CD4-positive, CD25-positive, alpha-beta regulatory T cell (primary cell): Measurements from ENCODE around the gene L3MBTL2. TPM values are rescaled to one million over a fixed set of nuclear protein-coding genes. Genes with fewer than 3 reads are reported as not detected.
A peak's percentile ranks its signal among the peaks of the same experiment; 100 is the strongest.

Experiments
- ATAC-seq, 2 donors: fragments of 150-1000 bp; cut with Tn5 transposase; one replicate each; pipeline ENCODE4 v1.10.0; 2021; ENCODE audit warnings: low read depth in 2 of 2, moderate number of reproducible peaks in 2 of 2, moderate library complexity in 1 of 2
- DNase-seq, 3 donors: peaks; one replicate each; pipeline versions ENCODE4 v3.0.0 to v3.0.0-alpha.2; 2012 to 2022; ENCODE audit warnings: mixed read lengths in 1 of 3
- H3K27ac ChIP-seq: one replicate; pipeline ENCODE4 v1.7.0; 2013; ENCODE audit warnings: mild to moderate bottlenecking, low read length; ENCODE audit not compliant: insufficient read depth, poor library complexity, severe bottlenecking
- H3K27me3 ChIP-seq: one replicate; pipeline ENCODE4 v1.7.0; 2013; ENCODE audit warnings: low read length; ENCODE audit not compliant: control insufficient read depth, insufficient read depth
- H3K36me3 ChIP-seq: one replicate; pipeline ENCODE4 v1.7.0; 2013; ENCODE audit warnings: mild to moderate bottlenecking, low read length, moderate library complexity; ENCODE audit not compliant: control insufficient read depth, insufficient read depth
- H3K4me1 ChIP-seq: 2 replicates; pipeline ENCODE4 v1.7.0; 2013; ENCODE audit warnings: mild to moderate bottlenecking, low read length; ENCODE audit not compliant: insufficient read depth, control insufficient read depth, poor library complexity, severe bottlenecking
- H3K4me3 ChIP-seq: one replicate; pipeline ENCODE4 v1.7.0; 2013; ENCODE audit warnings: low read depth, mild to moderate bottlenecking, low read length, moderate library complexity
- H3K9me3 ChIP-seq, 2 experiments: 1 replicate in 1 of 2; 2 replicates in 1 of 2; pipeline ENCODE4 v1.7.0; 2013; ENCODE audit warnings: low read length in 2 of 2, mild to moderate bottlenecking in 1 of 2, moderate library complexity in 1 of 2; ENCODE audit not compliant: control insufficient read depth in 2 of 2
- H3K27ac Mint-ChIP-seq, 3 donors: one replicate each; pipeline ENCODE4 v1.8.0; 2020 to 2022; ENCODE audit warnings: mild to moderate bottlenecking in 3 of 3, mixed read lengths in 3 of 3, moderate library complexity in 2 of 3
- H3K27me3 Mint-ChIP-seq: one replicate; pipeline ENCODE4 v1.8.0; 2022; ENCODE audit warnings: mild to moderate bottlenecking, mixed read lengths
- H3K36me3 Mint-ChIP-seq: one replicate; pipeline ENCODE4 v1.8.0; 2020; ENCODE audit warnings: mixed read lengths
- H3K4me1 Mint-ChIP-seq, 4 donors: one replicate each; pipeline ENCODE4 v1.8.0; 2020 to 2022; ENCODE audit warnings: mixed read lengths in 4 of 4, mild to moderate bottlenecking in 1 of 4
- H3K4me3 Mint-ChIP-seq, 4 donors: one replicate each; pipeline ENCODE4 v1.8.0; 2020 to 2022; ENCODE audit warnings: mild to moderate bottlenecking in 4 of 4, mixed read lengths in 4 of 4, moderate library complexity in 3 of 4
- H3K9me3 Mint-ChIP-seq, 7 donors: one replicate each; pipeline ENCODE4 v1.8.0; 2020 to 2022; ENCODE audit warnings: mixed read lengths in 7 of 7, mild to moderate bottlenecking in 3 of 7, moderate library complexity in 2 of 7
- polyA plus RNA-seq, 4 donors: library from polyadenylated mRNA; unstranded; fragments of 300-500 nt; fragmentation: Illumina TruSeq; gene quantifications; one replicate each; pipeline ENCODE4 v1.2.3, GENCODE V29; 2021
- total RNA-seq: library from RNA; stranded (reverse); gene quantifications from one replicate; pipeline ENCODE4 v1.2.3, GENCODE V29; 2022

The L3MBTL2 gene
- total and polyA plus RNA-seq, 5 donors from 2014 or later = 26.9 to 35.0 (median 30.4) TPM

- Histone ChIP-seq H3K27ac (no peak overlapping the region), H3K4me1 (peaks cover 19% of the 10 kb centered on the region), H3K9me3 (no peaks in the 10 kb centered on the region), H3K4me3 (peak overlapping the region; percentile 86), H3K36me3 (no peaks in the 10 kb centered on the region), H3K27me3 (no peaks in the 10 kb centered on the region)
- peaks cover 0 to 1% (median 0%) of the 10 kb centered on the region in 7 donors for H3K9me3 Mint-ChIP-seq
- H3K27ac Mint-ChIP-seq = peak overlapping the region in 2 of 3 donors; percentile 56 to 58
- H3K27me3 Mint-ChIP-seq = peaks cover 16% of the 10 kb centered on the region
- DNase-seq = peak; percentile 72 to 80 (median 74)
- ATAC-seq = peak; percentile 88 to 89
- H3K36me3 Mint-ChIP-seq = no peaks in the 10 kb centered on the region
- H3K4me3 Mint-ChIP-seq = peak overlapping the region; percentile 87 to 94 (median 91)
- peaks cover 3 to 20% (median 11%) of the 10 kb centered on the region in 4 donors for H3K4me1 Mint-ChIP-seq
Observed at GRCh38 chr22:41197038-41197972, 7.8 kb upstream of the L3MBTL2 start.

- H3K36me3 ChIP-seq = no peaks in the 10 kb centered on the region
- no peak overlapping the region for H3K27ac ChIP-seq
- peaks cover under 1% of the 10 kb centered on the region for H3K27me3 ChIP-seq
- Mint-ChIP-seq H3K27ac (peak overlapping the region in 2 of 3 donors; percentile 56 to 58), H3K9me3 (peaks cover 0 to 1% (median 0%) of the 10 kb centered on the region in 7 donors), H3K4me1 (peaks cover 3 to 19% (median 11%) of the 10 kb centered on the region in 4 donors), H3K36me3 (no peaks in the 10 kb centered on the region), H3K4me3 (peak overlapping the region; percentile 87 to 94 (median 91)), H3K27me3 (peaks cover 13% of the 10 kb centered on the region)
- H3K9me3 ChIP-seq = no peaks in the 10 kb centered on the region
- peak in 1 of 2 donors; percentile 27 for ATAC-seq
- DNase-seq = peak; percentile 21 to 56 (median 36)
- H3K4me3 ChIP-seq = peak overlapping the region; percentile 86
- peaks cover 19% of the 10 kb centered on the region for H3K4me1 ChIP-seq
Observed at GRCh38 chr22:41198027-41198580, 7.0 kb upstream of the L3MBTL2 start.

- DNase-seq = no peak
- Mint-ChIP-seq H3K4me1 (peaks cover 8 to 33% (median 22%) of the 10 kb centered on the region in 4 donors), H3K27ac (no peak overlapping the region), H3K36me3 (no peaks in the 10 kb centered on the region), H3K9me3 (peaks cover 0 to 3% (median 0%) of the 10 kb centered on the region in 7 donors), H3K4me3 (peak overlapping the region in 1 of 4 donors; percentile 47), H3K27me3 (peaks cover 11% of the 10 kb centered on the region)
- Histone ChIP-seq H3K4me1 (peaks cover 31% of the 10 kb centered on the region), H3K27me3 (peaks cover 2% of the 10 kb centered on the region), H3K27ac (no peak overlapping the region), H3K4me3 (no peak overlapping the region), H3K36me3 (no peaks in the 10 kb centered on the region), H3K9me3 (no peaks in the 10 kb centered on the region)
- no peak for ATAC-seq
Observed at GRCh38 chr22:41201141-41201540, 4.0 kb upstream of the L3MBTL2 start.

GRCh38 chr22:41203118-41203517, 2.0 kb upstream of the L3MBTL2 start:
- Mint-ChIP-seq H3K27ac (no peak overlapping the region), H3K9me3 (peaks cover 0 to 3% (median 0%) of the 10 kb centered on the region in 7 donors)
- no peak for ATAC-seq

GRCh38 chr22:41204066-41204465, 1.0 kb upstream of the L3MBTL2 start:
- Mint-ChIP-seq H3K36me3 (no peaks in the 10 kb centered on the region), H3K9me3 (peaks cover 0 to 3% (median 0%) of the 10 kb centered on the region in 7 donors), H3K4me3 (peak overlapping the region in 2 of 4 donors; percentile 65 to 70), H3K27ac (no peak overlapping the region), H3K4me1 (peaks cover 0 to 43% (median 21%) of the 10 kb centered on the region in 4 donors), H3K27me3 (peaks cover 11% of the 10 kb centered on the region)
- Histone ChIP-seq H3K4me1 (peaks cover 14% of the 10 kb centered on the region), H3K36me3 (no peaks in the 10 kb centered on the region), H3K27me3 (peaks cover 2% of the 10 kb centered on the region), H3K9me3 (no peaks in the 10 kb centered on the region), H3K4me3 (no peak overlapping the region), H3K27ac (no peak overlapping the region)
- ATAC-seq (no peak), DNase-seq (no peak)

More at GRCh38 chr22:41203118-41203517, 2.0 kb upstream of the L3MBTL2 start:
- Mint-ChIP-seq H3K27me3 (peaks cover 11% of the 10 kb centered on the region), H3K36me3 (no peaks in the 10 kb centered on the region), H3K4me3 (no peak overlapping the region), H3K4me1 (peaks cover 3 to 41% (median 22%) of the 10 kb centered on the region in 4 donors)
- Histone ChIP-seq H3K27ac (no peak overlapping the region), H3K36me3 (no peaks in the 10 kb centered on the region), H3K9me3 (no peaks in the 10 kb centered on the region), H3K4me3 (no peak overlapping the region), H3K27me3 (peaks cover 2% of the 10 kb centered on the region), H3K4me1 (peaks cover 20% of the 10 kb centered on the region)
- DNase-seq = no peak

- DNase-seq (no peak), ATAC-seq (no peak)
- H3K9me3 Mint-ChIP-seq = peaks cover 0 to 3% (median 0%) of the 10 kb centered on the region in 7 donors
- peaks cover 10% of the 10 kb centered on the region for H3K36me3 Mint-ChIP-seq
- Histone ChIP-seq H3K36me3 (peaks cover 14% of the 10 kb centered on the region), H3K9me3 (no peaks in the 10 kb centered on the region), H3K27ac (no peak overlapping the region), H3K27me3 (peaks cover 2% of the 10 kb centered on the region), H3K4me3 (no peak overlapping the region), H3K4me1 (peaks cover 14% of the 10 kb centered on the region)
- H3K4me1 Mint-ChIP-seq = peaks cover 0 to 51% (median 26%) of the 10 kb centered on the region in 4 donors
- peaks cover 5% of the 10 kb centered on the region for H3K27me3 Mint-ChIP-seq
- H3K27ac Mint-ChIP-seq = peak overlapping the region in 1 of 3 donors; percentile 15
- H3K4me3 Mint-ChIP-seq = peak overlapping the region; percentile 43 to 98 (median 86)
Observed at GRCh38 chr22:41206719-41207118, 1.6 kb downstream of the L3MBTL2 start.

- DNase-seq (no peak), ATAC-seq (no peak)
- Mint-ChIP-seq H3K9me3 (peaks cover 0 to 1% (median 0%) of the 10 kb centered on the region in 7 donors), H3K27me3 (no peaks in the 10 kb centered on the region), H3K36me3 (peaks cover 22% of the 10 kb centered on the region), H3K27ac (no peak overlapping the region), H3K4me1 (peaks cover 8 to 23% (median 14%) of the 10 kb centered on the region in 4 donors), H3K4me3 (peak overlapping the region in 2 of 4 donors; percentile 21 to 35)
- Histone ChIP-seq H3K27me3 (no peaks in the 10 kb centered on the region), H3K36me3 (peaks cover 34% of the 10 kb centered on the region), H3K9me3 (no peaks in the 10 kb centered on the region), H3K4me1 (peaks cover 12% of the 10 kb centered on the region), H3K27ac (no peak overlapping the region), H3K4me3 (no peak overlapping the region)
Observed at GRCh38 chr22:41215409-41215808, 10.3 kb downstream of the L3MBTL2 start.
